DMS 273 (cell line): ENCODE results near the gene ARHGEF4.
"Not testable (repeated sequence)": the region's sequence is repeated elsewhere in the genome, so short reads cannot be mapped to it uniquely, and the experiment has no call there.

Experiments
- DNase-seq: peaks from one replicate; lab custom pipeline; 2025; ENCODE audit not compliant: unreplicated experiment; lab: John Stamatoyannopoulos, UW

Gene ARHGEF4

GRCh38 chr2:130882991-130883390 is 46.3 kb downstream of the ARHGEF4 start:
- no peak for DNase-seq

- no peak for DNase-seq
These were observed 46.8 kb downstream of the ARHGEF4 start for GRCh38 chr2:130883496-130883895.

- no peak for DNase-seq
These were observed 47.3 kb downstream of the ARHGEF4 start for GRCh38 chr2:130884013-130884412.

- DNase-seq = no peak
These were observed 47.8 kb downstream of the ARHGEF4 start for GRCh38 chr2:130884503-130884902.

- no peak for DNase-seq
These were observed 50.9 kb downstream of the ARHGEF4 start for GRCh38 chr2:130887643-130888042.

- no peak for DNase-seq
These were observed 54.4 kb downstream of the ARHGEF4 start for GRCh38 chr2:130890941-130891669.

GRCh38 chr2:130891966-130892365 is 55.3 kb downstream of the ARHGEF4 start:
- no peak for DNase-seq

GRCh38 chr2:130892793-130893785 is 56.4 kb downstream of the ARHGEF4 start:
- DNase-seq = no peak

GRCh38 chr2:130894326-130894942 is 57.7 kb downstream of the ARHGEF4 start:
- DNase-seq = no peak

- DNase-seq = no peak
These were observed 60.1 kb downstream of the ARHGEF4 start for GRCh38 chr2:130896813-130897212.

GRCh38 chr2:130898553-130898952 is 61.8 kb downstream of the ARHGEF4 start:
- DNase-seq = no peak

- DNase-seq = no peak
These were observed 62.6 kb downstream of the ARHGEF4 start for GRCh38 chr2:130899306-130899705.

GRCh38 chr2:130901061-130901460 is 64.3 kb downstream of the ARHGEF4 start:
- no peak for DNase-seq

GRCh38 chr2:130901626-130902025 is 64.9 kb downstream of the ARHGEF4 start:
- not testable (repeated sequence) for DNase-seq

GRCh38 chr2:130908832-130909231 is 72.1 kb downstream of the ARHGEF4 start:
- no peak for DNase-seq

- DNase-seq = no peak
These were observed 74.2 kb downstream of the ARHGEF4 start for GRCh38 chr2:130910931-130911330.

GRCh38 chr2:130911482-130911881 is 74.8 kb downstream of the ARHGEF4 start:
- no peak for DNase-seq

GRCh38 chr2:130911996-130912395 is 75.3 kb downstream of the ARHGEF4 start:
- DNase-seq = no peak

GRCh38 chr2:130912471-130912870 is 75.8 kb downstream of the ARHGEF4 start:
- no peak for DNase-seq

- DNase-seq = no peak
These were observed 77.2 kb downstream of the ARHGEF4 start for GRCh38 chr2:130913891-130914290.

- no peak for DNase-seq
These were observed 78.4 kb downstream of the ARHGEF4 start for GRCh38 chr2:130915149-130915548.
